HG02840 (cell line): Measurements from ENCODE around the gene MTMR4.
A peak's percentile ranks its signal among the peaks of the same experiment; 100 is the strongest.
"Not testable (repeated sequence)": the region's sequence is repeated elsewhere in the genome, so short reads cannot be mapped to it uniquely, and the experiment has no call there.

Experiments
- ATAC-seq: cut with Tn5 transposase; IDR thresholded peaks from one replicate; pipeline ENCODE4 v1.9.1; 2021; ENCODE audit warnings: mild to moderate bottlenecking, moderate library complexity, moderate number of reproducible peaks; ENCODE audit not compliant: unreplicated experiment, low FRiP score

Gene MTMR4

GRCh38 chr17:58527306-58527705 lies 12.9 kb upstream of the MTMR4 start:
- no peak for ATAC-seq

- no peak for ATAC-seq
Measured at GRCh38 chr17:58525239-58525638, 10.8 kb upstream of the MTMR4 start.

- no peak for ATAC-seq
Measured at GRCh38 chr17:58521680-58522079, 7.2 kb upstream of the MTMR4 start.

- no peak for ATAC-seq
Measured at GRCh38 chr17:58520843-58521430, 6.5 kb upstream of the MTMR4 start.

- ATAC-seq, result peak; percentile 86
Measured at GRCh38 chr17:58517928-58518609, 3.6 kb upstream of the MTMR4 start.

GRCh38 chr17:58517378-58517927 lies 3.0 kb upstream of the MTMR4 start:
- ATAC-seq, result peak; percentile 29

GRCh38 chr17:58516644-58517377 lies 2.4 kb upstream of the MTMR4 start:
- no peak for ATAC-seq

GRCh38 chr17:58515286-58515685 lies 848 bp upstream of the MTMR4 start:
- ATAC-seq, result no peak

GRCh38 chr17:58514770-58515157 lies 326 bp upstream of the MTMR4 start:
- ATAC-seq, result no peak

GRCh38 chr17:58513267-58513964 lies 1.0 kb downstream of the MTMR4 start:
- no peak for ATAC-seq

- no peak for ATAC-seq
Measured at GRCh38 chr17:58510075-58510474, 4.4 kb downstream of the MTMR4 start.

GRCh38 chr17:58508341-58509067 lies 5.9 kb downstream of the MTMR4 start:
- ATAC-seq, result no peak

- ATAC-seq, result no peak
Measured at GRCh38 chr17:58507123-58507634, 7.3 kb downstream of the MTMR4 start.

- ATAC-seq, result no peak
Measured at GRCh38 chr17:58506354-58507080, 7.9 kb downstream of the MTMR4 start.

GRCh38 chr17:58504826-58505351 lies 9.5 kb downstream of the MTMR4 start:
- ATAC-seq, result peak; percentile 84

GRCh38 chr17:58503866-58504265 lies 10.6 kb downstream of the MTMR4 start:
- no peak for ATAC-seq

- not testable (repeated sequence) for ATAC-seq
Measured at GRCh38 chr17:58503134-58503533, 11.3 kb downstream of the MTMR4 start.

- no peak for ATAC-seq
Measured at GRCh38 chr17:58501451-58501850, 13.0 kb downstream of the MTMR4 start.
